HepG2 (cell line): ENCODE data around the gene EFCAB11. TPM values are rescaled to one million over a fixed set of nuclear protein-coding genes. Genes with fewer than 3 reads are reported as not detected.
A peak's percentile ranks its signal among the peaks of the same experiment; 100 is the strongest.

Experiments used
- ATAC-seq: fragments of 200-7000 bp; cut with Tn5 transposase; 3 replicates; pipeline ENCODE4 v1.9.1; 2020; ENCODE audit warnings: mild to moderate bottlenecking, moderate library complexity
- BruUV-seq: library from RNA; stranded (reverse); fragments of 400-500 nt; replicated peaks from 2 replicates; lab custom pipeline; 2021; lab: Mats Ljungman, UMichigan
- CTCF ChIA-PET: fragments of 300-600 bp; formaldehyde crosslinking; extraction: SDS; loops from one replicate; lab custom pipeline; 2021; ENCODE audit warnings: low total read pairs, inconsistent platforms, low intra/inter-chr PET ratio; lab: Yijun Ruan, JAX
- POLR2A ChIA-PET: fragments of 350-600 bp; sonication (Branson Sonifier 250); formaldehyde crosslinking; loops from one replicate; lab custom pipeline; 2020; ENCODE audit warnings: antibody characterized with exemption, inconsistent platforms; lab: Yijun Ruan, JAX
- DNase-seq: peaks from one replicate; pipeline ENCODE4 v3.0.0-alpha.2; 2015; ENCODE audit warnings: low spot score
- FAIRE-seq: peaks from 3 replicates; lab custom pipeline; 2011; peaks lifted over from hg19 to GRCh38; lab: Jason Lieb, UNC
- H2AFZ ChIP-seq: one replicate; pipeline ENCODE4 v1.6.1; 2011; ENCODE audit warnings: low read length, inconsistent platforms
- H3K27ac ChIP-seq: fragments of 300-600 bp; 3 replicates; pipeline ENCODE4 v1.8.0; 2011; ENCODE audit warnings: mixed run types, mild to moderate bottlenecking, mixed read lengths, low read length, inconsistent platforms; ENCODE audit not compliant: insufficient read depth; ENCODE audit errors: extremely low read length
- H3K27me3 ChIP-seq, 2 experiments: fragments of 200-600 bp in 1 of 2; 2 replicates in 1 of 2; 3 replicates in 1 of 2; pipeline versions ENCODE4 v1.6.0 to v1.8.0; 2011; ENCODE audit warnings: low read length in 2 of 2, mild to moderate bottlenecking in 2 of 2, moderate library complexity in 2 of 2, inconsistent platforms in 1 of 2; ENCODE audit not compliant: insufficient read depth in 2 of 2, control insufficient read depth in 1 of 2
- H3K36me3 ChIP-seq, 2 experiments: fragments of 200-600 bp in 1 of 2; replicated peaks in 1 of 2; 2 replicates in 1 of 2; 3 replicates in 1 of 2; pipeline versions ENCODE4 v1.5.1 to v1.8.0; 2011; ENCODE audit warnings: low read length in 2 of 2, inconsistent platforms in 1 of 2; ENCODE audit not compliant: insufficient read depth in 2 of 2, control insufficient read depth in 1 of 2
- H3K4me1 ChIP-seq: 2 replicates; pipeline ENCODE4 v1.5.1; 2012; ENCODE audit warnings: low read length, inconsistent platforms; ENCODE audit not compliant: insufficient read depth
- H3K4me2 ChIP-seq: 2 replicates; pipeline ENCODE4 v1.6.0; 2011; ENCODE audit warnings: low read depth, low read length, inconsistent platforms
- H3K4me3 ChIP-seq, 3 experiments: fragments of 200-600 bp in 1 of 3; sonication (generic), shearing (Covaris generic) in 1 of 3; replicated peaks in 1 of 3; 2 replicates each; pipeline ENCODE4 v1.5.1; 2011 to 2016; ENCODE audit warnings: low read length in 3 of 3, inconsistent platforms in 2 of 3, low read depth in 2 of 3, mild to moderate bottlenecking in 2 of 3, control low read depth in 1 of 3, mixed read lengths in 1 of 3; ENCODE audit not compliant: insufficient read depth in 1 of 3
- H3K79me2 ChIP-seq: one replicate; pipeline ENCODE4 v1.6.1; 2011; ENCODE audit warnings: low read length, inconsistent platforms; ENCODE audit not compliant: insufficient read depth
- H3K9ac ChIP-seq: 2 replicates; pipeline ENCODE4 v1.6.0; 2011; ENCODE audit warnings: mild to moderate bottlenecking, low read depth, low read length, inconsistent platforms; ENCODE audit not compliant: insufficient read depth
- H3K9me3 ChIP-seq: 2 replicates; pipeline ENCODE4 v1.5.1; 2012; ENCODE audit warnings: mild to moderate bottlenecking, low read length
- H4K20me1 ChIP-seq: 2 replicates; pipeline ENCODE4 v1.6.0; 2011; ENCODE audit warnings: inconsistent platforms, mild to moderate bottlenecking, low read length, moderate library complexity; ENCODE audit not compliant: insufficient read depth
- AHR ChIP-seq: IDR thresholded peaks from 2 replicates; pipeline ENCODE4 v1.6.1; 2018; ENCODE audit warnings: missing genetic modification reagents, missing compliant biosample characterization
- ATF4 ChIP-seq, 2 experiments: fragments of 450-650 bp in 1 of 2; sonication (generic) in 1 of 2; formaldehyde crosslinking; IDR thresholded peaks; 2 replicates each; pipeline versions ENCODE4 v1.5.0 to v1.8.0; 2020 to 2022; ENCODE audit warnings: mild to moderate bottlenecking in 1 of 2, missing genetic modification reagents in 1 of 2
- BCL3 ChIP-seq: sonication (generic); formaldehyde crosslinking; IDR thresholded peaks from 2 replicates; pipeline ENCODE4 v1.5.1; 2020; ENCODE audit warnings: mild to moderate bottlenecking, missing genetic modification reagents, moderate library complexity
- ELF3 ChIP-seq: IDR thresholded peaks from 2 replicates; pipeline ENCODE4 v1.6.1; 2016; ENCODE audit warnings: missing genetic modification reagents, missing compliant biosample characterization
- ELF4 ChIP-seq: sonication (generic); formaldehyde crosslinking; IDR thresholded peaks from 2 replicates; pipeline ENCODE4 v1.5.0; 2020; ENCODE audit warnings: missing genetic modification reagents, mild to moderate bottlenecking, moderate library complexity, borderline replicate concordance
- NR2C2 ChIP-seq: sonication (generic); formaldehyde crosslinking; IDR thresholded peaks from 2 replicates; pipeline ENCODE4 v1.4.0; 2020; ENCODE audit warnings: missing genetic modification reagents, mild to moderate bottlenecking, moderate library complexity, borderline replicate concordance
- PLRG1 ChIP-seq: fragments of 450-650 bp; conservative IDR thresholded peaks from 2 replicates; pipeline ENCODE4 v1.6.1; 2016
- POLR2A ChIP-seq, 2 experiments: IDR thresholded peaks; 2 replicates each; pipeline ENCODE4 v1.6.1; 2011; ENCODE audit warnings: low read depth in 2 of 2, low read length in 2 of 2, mild to moderate bottlenecking in 1 of 2, moderate library complexity in 1 of 2; ENCODE audit not compliant: insufficient read depth in 1 of 2
- PRMT3 ChIP-seq: sonication (generic); formaldehyde crosslinking; IDR thresholded peaks from 2 replicates; pipeline ENCODE4 v1.8.1; 2022; ENCODE audit warnings: low read depth, mild to moderate bottlenecking, moderate library complexity, missing genetic modification reagents, borderline replicate concordance
- SP2 ChIP-seq: sonication (generic); formaldehyde crosslinking; IDR thresholded peaks from 2 replicates; pipeline ENCODE4 v1.5.1; 2020; ENCODE audit warnings: mild to moderate bottlenecking, missing genetic modification reagents
- SP5 ChIP-seq: IDR thresholded peaks from 2 replicates; pipeline ENCODE4 v1.6.1; 2016; ENCODE audit warnings: low read depth, borderline replicate concordance
- STAT5B ChIP-seq: sonication (generic); formaldehyde crosslinking; IDR thresholded peaks from 2 replicates; pipeline ENCODE4 v1.4.0; 2020; ENCODE audit warnings: missing genetic modification reagents
- TBL1XR1 ChIP-seq: fragments of 150-350 bp; IDR thresholded peaks from 2 replicates; pipeline ENCODE4 v1.6.1; 2014; ENCODE audit warnings: borderline replicate concordance, low read length; ENCODE audit not compliant: partially characterized antibody
- ZBTB14 ChIP-seq: sonication (generic); formaldehyde crosslinking; IDR thresholded peaks from 2 replicates; pipeline ENCODE4 v1.4.0; 2020; ENCODE audit warnings: missing genetic modification reagents
- ZBTB21 ChIP-seq: sonication (generic); formaldehyde crosslinking; IDR thresholded peaks from 2 replicates; pipeline ENCODE4 v1.4.0; 2020; ENCODE audit warnings: missing genetic modification reagents
- ZNF136 ChIP-seq: sonication (generic); formaldehyde crosslinking; IDR thresholded peaks from 2 replicates; pipeline ENCODE4 v1.8.1; 2022; ENCODE audit warnings: low read depth, mild to moderate bottlenecking, moderate library complexity, missing genetic modification reagents
- ZNF280D ChIP-seq: sonication (generic); formaldehyde crosslinking; IDR thresholded peaks from 2 replicates; pipeline ENCODE4 v1.5.1; 2020; ENCODE audit warnings: mild to moderate bottlenecking, missing genetic modification reagents
- ZNF331 ChIP-seq: sonication (generic); formaldehyde crosslinking; IDR thresholded peaks from 2 replicates; pipeline ENCODE4 v1.4.0; 2020; ENCODE audit warnings: missing genetic modification reagents
- ZNF354B ChIP-seq: sonication (generic); formaldehyde crosslinking; IDR thresholded peaks from 2 replicates; pipeline ENCODE4 v1.8.0; 2022; ENCODE audit warnings: mild to moderate bottlenecking, missing genetic modification reagents
- ZNF446 ChIP-seq: sonication (generic); formaldehyde crosslinking; IDR thresholded peaks from 2 replicates; pipeline ENCODE4 v1.5.0; 2020; ENCODE audit warnings: mild to moderate bottlenecking, missing genetic modification reagents
- ZNF761 ChIP-seq: sonication (generic); formaldehyde crosslinking; conservative IDR thresholded peaks from 2 replicates; pipeline ENCODE4 v1.4.0; 2020; ENCODE audit warnings: mild to moderate bottlenecking, missing genetic modification reagents
- WGBS: methylation state at CpG from one replicate; pipeline ENCODE4 v1.1.6; 2017; ENCODE audit warnings: low lambda C conversion rate; 5-methylcytosine and 5-hydroxymethylcytosine counted together
- in situ Hi-C: cut with HindIII; loops from 2 replicates; pipeline ENCODE4 v1.10.0; 2017; ENCODE audit warnings: low pct_unique_long_range_greater_than_20kb; ENCODE audit not compliant: extremely low pct_ligation_motif_present
- intact Hi-C: fragments of 100-400 bp; cut with micrococcal nuclease; formaldehyde crosslinking; loops from one replicate; pipeline ENCODE4 v1.10.0; 2022; ENCODE audit not compliant: unreplicated experiment
- polyA plus RNA-seq, 8 experiments: library from polyadenylated mRNA; depleted of rRNA in 3 of 8; stranded (reverse) in 7 of 8; unstranded in 1 of 8; fragments of >200 nt; fragmentation: Illumina TruSeq in 4 of 8; extraction: Trizol in 4 of 8; gene quantifications; 2 replicates each; pipeline versions ENCODE4 v1.2.1 to v1.2.3, GENCODE V29; 2011 to 2016; ENCODE audit warnings: low read depth in 4 of 8, missing spikeins in 1 of 8, mixed read lengths in 1 of 8; ENCODE audit not compliant: insufficient read depth in 1 of 8
- total RNA-seq, 5 experiments: library from RNA; depleted of rRNA; stranded (reverse); fragments of >200 nt; fragmentation: Illumina TruSeq; extraction: Trizol; gene quantifications; 2 replicates each; pipeline ENCODE4 v1.2.3, GENCODE V29; 2016; ENCODE audit warnings: low read depth in 1 of 5

The EFCAB11 gene
- total and polyA plus RNA-seq, 2 of the 13 experiments (the other 11 are each of a cell fraction or from before 2014, with no cell fraction given): 8.2 to 31.5 TPM

GRCh38 chr14:89910691-89911009 lies 43.9 kb downstream of the EFCAB11 start:
- BruUV-seq: no TSS peak
- peak overlapping the region; percentile 79 for H3K9ac ChIP-seq
- DNase-seq (no peak), ATAC-seq (no peak), FAIRE-seq (no peak)
- peaks cover 71% of the 10 kb centered on the region for H3K4me1 ChIP-seq
- peak overlapping the region; percentile 42 to 60 (median 52); a peak in 5 of 6 replicates for H3K4me3 ChIP-seq
- no peaks in the 10 kb centered on the region for H3K36me3 ChIP-seq
- no peak overlapping the region for H2AFZ ChIP-seq
- no peaks in the 10 kb centered on the region for H3K9me3 ChIP-seq
- in situ Hi-C loops (loop anchor here (5.0 to 25.0 kb wide), 3 partner anchors 498 to 868 kb away; partner anchors contain the start of gene FOXN3), intact Hi-C loops (loop anchor here (5.0 to 10.0 kb wide), 5 partner anchors 136 to 883 kb away; partner anchors contain the start of gene FOXN3)
- ChIA-PET POLR2A (interaction anchor here (0.7 to 1.6 kb wide), 9 partner anchors 11 to 899 kb away, joined by 3 to 8 read pairs (median 3); no protein-coding TSS in a partner anchor), CTCF (no interaction called here)
- peak overlapping the region; percentile 65 for H3K4me2 ChIP-seq
- peak overlapping the region; percentile 93 for H3K27ac ChIP-seq
- H3K27me3 ChIP-seq: no peaks in the 10 kb centered on the region
- no peaks in the 10 kb centered on the region for H4K20me1 ChIP-seq
- peaks cover 2% of the 10 kb centered on the region for H3K79me2 ChIP-seq
- WGBS: under 1% methylated on average over 5 of the region's 5 CpGs
- 0 out of 2 replicates have a peak, but pooled peaks have one; percentile 9 for TF ChIP-seq ZNF761
- 0 out of 2 replicates have a peak, but pooled peaks have one; percentile 5 for TF ChIP-seq ZNF331 (CRISPR knock-in tag)
- TF ChIP-seq PLRG1: no peak
- TF ChIP-seq SP5 (CRISPR knock-in tag): no peak
- TF ChIP-seq TBL1XR1: no peak
- no peak for TF ChIP-seq ZBTB14 (CRISPR knock-in tag)
- TF ChIP-seq ZBTB21 (CRISPR knock-in tag): no peak
- TF ChIP-seq SP2 (CRISPR knock-in tag): no peak
- no peak for TF ChIP-seq ELF4
- no peak for TF ChIP-seq ATF4 (CRISPR knock-in tag; IDR thresholded peaks at IDR 0.05)
- no peak for TF ChIP-seq NR2C2
- no peak for TF ChIP-seq ZNF280D (CRISPR knock-in tag)
- no peak for TF ChIP-seq STAT5B (CRISPR knock-in tag)
- TF ChIP-seq BCL3 (CRISPR knock-in tag): no peak
- TF ChIP-seq AHR (CRISPR knock-in tag): no peak
- no peak for TF ChIP-seq ZNF446
- TF ChIP-seq ELF3 (CRISPR knock-in tag): no peak
- no peak for TF ChIP-seq POLR2A (IDR thresholded peaks at IDR 0.05; ENCODE audit: insufficient read depth in 1 of 2, low read depth in 2 of 2, low read length in 2 of 2)
- TF ChIP-seq ZNF136 (CRISPR knock-in tag): no peak
- TF ChIP-seq ZNF354B (CRISPR knock-in tag): no peak
- no peak for TF ChIP-seq PRMT3 (CRISPR knock-in tag)
